Retina (tissue), 1 donor: Measurements from ENCODE around the gene CUX1.
A peak's percentile ranks its signal among the peaks of the same experiment; 100 is the strongest.
"Not testable (repeated sequence)": the region's sequence is repeated elsewhere in the genome, so short reads cannot be mapped to it uniquely, and the experiment has no call there.

Experiments used
- DNase-seq: peaks from one replicate; pipeline ENCODE4 v3.0.0-alpha.2; 2016

Gene CUX1

DNA sequence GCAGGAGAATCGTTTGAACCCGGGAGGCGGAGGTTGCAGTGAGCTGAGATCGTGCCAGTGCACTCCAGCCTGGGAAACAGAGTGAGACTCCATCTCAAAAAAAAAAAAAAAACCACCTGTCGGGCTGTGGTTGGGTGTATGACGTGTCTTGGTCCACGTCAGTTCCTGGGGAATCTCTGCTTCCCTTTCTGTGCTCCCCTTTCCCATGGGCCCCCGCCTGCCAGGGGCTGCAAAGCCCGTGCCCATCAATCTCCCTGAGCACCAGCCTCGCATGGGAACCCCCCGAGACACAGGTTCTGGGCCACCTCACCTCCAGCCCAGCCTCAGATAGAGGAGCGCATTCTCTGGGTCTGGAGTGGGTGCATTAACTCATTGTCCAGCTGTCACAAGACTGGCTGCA, 467.0 kb downstream of the CUX1 start:
- no peak for DNase-seq

DNA sequence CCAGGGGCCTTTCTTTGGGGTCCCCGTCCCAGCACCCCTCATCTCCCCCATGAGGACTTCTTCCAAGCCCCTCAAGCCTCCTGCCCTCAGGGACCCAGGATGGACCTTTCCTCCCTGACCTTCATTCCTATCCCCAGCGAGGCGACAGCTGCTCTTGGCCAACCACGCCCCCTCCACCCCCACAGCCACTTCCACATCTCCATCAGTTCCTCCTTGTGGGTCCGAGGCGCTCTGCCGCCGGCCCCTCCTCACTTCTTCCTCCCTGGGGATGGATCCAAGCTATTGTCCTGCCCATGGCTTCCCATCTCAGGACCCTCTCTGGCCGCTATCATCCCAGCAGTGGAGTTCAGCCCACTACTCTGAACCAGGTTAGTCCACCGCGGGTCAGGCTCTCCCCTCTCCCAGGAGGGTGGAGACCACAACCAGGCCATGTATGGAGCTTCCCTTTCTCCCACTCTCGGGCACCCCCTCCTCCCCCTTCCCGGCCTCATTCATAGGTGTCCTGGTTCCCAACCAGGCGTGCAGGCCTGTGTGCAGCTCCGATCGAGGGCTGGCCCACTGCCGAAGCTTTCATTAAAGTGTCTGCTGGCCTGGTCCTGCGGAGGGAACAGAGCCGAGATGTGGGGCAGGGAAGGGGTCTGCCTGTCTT, 467.6 kb downstream of the CUX1 start:
- peak; percentile 53 for DNase-seq

DNA sequence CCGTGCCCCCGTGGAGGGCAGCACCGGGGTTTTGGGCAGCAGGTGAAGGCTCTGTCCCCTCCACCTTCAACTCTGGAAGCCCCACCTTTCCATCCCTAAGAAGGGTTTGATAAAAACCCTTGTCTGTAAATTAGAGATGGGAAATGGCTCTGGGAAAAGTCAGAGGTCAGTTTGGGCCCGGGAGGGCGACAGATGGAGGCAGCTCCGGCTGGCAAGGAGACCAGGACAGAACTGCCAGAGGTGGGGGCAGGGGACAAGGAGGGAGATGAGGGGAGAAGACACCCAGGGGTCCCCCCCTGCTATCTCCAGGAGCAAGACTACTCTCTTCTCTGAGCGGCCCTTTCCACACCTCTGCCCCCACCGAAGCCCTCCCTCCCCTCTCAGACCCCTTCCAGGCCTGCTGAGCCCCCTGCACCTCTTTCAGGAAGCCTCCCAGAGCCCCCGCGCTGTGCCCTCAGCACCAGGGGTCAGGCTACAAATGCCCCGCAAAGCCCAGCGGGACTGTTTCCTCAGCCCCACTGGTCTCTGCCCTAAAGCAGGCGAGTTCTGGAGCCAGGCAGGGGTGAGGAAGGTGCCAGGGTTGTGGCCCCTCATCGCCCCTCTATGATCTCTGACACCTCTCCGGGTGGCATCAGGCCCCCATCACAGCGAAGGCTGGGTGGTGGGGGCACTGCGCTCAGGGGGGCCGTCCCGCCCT, 468.3 kb downstream of the CUX1 start:
- DNase-seq = no peak

DNA sequence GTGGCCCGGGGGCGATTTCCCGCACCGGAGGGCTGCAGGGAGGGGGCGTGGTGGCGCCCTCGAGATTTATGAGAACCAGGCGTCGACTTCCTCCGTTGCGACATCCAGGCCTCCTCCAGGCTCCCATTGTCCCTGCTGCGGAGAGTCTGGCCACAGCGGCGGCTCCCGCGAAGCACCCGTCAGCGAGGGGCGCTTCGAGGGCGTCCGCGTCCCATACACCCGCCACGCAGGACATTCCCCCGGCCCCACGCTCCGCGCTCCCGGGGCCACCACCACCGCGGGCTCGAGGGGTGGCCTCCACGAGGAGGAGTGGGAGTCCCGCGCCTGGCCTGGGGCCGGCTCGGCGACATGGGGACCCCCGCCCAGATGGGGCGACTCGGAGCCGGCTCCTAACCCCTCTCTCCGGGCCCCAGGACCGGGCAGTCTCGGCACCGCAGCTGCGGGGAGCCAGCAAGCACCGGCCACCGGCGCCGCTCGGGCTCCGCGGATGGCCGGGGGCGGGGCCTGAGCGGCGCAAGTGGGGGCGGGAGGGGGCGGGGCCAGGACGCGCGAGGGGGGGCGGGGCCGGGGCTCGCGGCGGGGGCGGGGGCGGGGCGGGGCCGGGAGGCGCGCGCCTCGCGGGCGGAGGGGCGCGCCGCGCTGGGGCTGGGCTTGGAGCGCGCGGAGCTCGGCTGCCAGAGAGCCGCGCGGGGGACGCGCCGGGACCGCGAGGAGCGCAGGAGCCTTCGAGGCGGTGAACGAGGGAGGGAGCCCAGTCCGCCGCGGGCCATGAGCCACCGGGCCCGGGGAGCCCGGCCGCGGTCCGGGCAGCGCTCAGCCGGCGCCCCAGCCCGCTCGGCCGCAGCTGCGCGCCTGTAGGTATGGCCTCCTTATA, 469.0 kb downstream of the CUX1 start, which contains the start of gene SH2B2:
SH2B2 (plus strand) TSS at position 632 of the 874 bp plus-strand sequence. CDS start 13,683 bp downstream, outside the sequence.
- DNase-seq = peak; percentile 89

DNA sequence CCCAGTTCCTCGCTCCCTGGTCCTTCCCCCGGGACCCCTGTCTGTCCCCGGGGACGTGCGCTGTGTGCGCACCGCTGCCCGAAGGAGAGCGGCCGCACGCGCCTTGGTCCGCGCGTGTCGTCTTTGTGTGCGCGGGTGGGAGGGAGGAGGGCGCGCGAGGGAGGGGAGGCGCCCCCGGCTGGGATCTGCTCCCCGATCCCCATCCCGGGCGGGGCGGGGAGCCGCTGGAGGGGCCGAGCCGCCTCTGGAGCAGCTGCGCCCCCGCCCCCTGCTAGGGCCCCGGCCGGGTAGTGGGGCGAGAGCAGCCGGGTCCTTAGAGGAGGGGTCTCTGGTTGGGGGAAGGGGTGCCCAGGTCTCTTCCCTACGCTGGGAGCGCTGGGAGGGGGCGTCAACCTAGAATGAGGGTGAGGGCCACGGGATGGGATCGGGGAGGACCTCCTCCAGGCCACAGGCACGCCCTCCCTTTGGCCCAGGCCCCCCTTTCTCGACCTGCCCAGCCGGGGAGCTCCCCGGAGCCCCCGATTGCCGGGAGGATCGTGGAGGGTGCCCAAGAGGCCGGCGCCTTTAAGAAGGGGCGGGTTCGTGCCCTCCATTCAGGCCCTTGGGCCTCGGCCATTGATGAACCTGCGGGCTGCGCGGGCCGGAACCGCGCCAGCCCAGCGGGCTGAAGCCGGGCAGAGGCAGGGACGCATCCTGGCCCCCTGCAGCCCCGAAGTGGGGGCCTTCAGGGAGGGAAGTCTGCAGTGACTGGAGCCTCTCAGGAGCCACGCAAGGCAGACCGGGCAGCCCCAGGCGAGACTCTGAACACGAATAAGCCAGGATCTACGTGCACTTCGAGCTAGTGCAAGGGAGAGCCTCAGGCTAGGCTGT, 469.9 kb downstream of the CUX1 start:
- DNase-seq = peak; percentile 80

DNA sequence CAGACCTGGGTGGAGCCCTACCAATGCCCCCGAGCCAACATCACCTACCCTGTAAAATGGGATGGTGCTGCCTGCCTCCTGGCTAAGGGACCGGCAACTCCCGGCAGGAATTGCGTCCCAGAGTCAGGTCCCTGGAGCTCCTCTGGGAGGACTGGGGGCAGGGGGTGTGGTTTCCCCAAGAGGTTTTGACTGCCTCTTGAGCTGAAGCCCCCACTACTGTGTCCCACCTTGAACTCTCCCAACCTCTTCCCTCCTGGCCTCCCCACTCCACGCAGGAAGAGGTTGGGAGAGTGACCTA, 470.5 kb downstream of the CUX1 start:
- DNase-seq = no peak

DNA sequence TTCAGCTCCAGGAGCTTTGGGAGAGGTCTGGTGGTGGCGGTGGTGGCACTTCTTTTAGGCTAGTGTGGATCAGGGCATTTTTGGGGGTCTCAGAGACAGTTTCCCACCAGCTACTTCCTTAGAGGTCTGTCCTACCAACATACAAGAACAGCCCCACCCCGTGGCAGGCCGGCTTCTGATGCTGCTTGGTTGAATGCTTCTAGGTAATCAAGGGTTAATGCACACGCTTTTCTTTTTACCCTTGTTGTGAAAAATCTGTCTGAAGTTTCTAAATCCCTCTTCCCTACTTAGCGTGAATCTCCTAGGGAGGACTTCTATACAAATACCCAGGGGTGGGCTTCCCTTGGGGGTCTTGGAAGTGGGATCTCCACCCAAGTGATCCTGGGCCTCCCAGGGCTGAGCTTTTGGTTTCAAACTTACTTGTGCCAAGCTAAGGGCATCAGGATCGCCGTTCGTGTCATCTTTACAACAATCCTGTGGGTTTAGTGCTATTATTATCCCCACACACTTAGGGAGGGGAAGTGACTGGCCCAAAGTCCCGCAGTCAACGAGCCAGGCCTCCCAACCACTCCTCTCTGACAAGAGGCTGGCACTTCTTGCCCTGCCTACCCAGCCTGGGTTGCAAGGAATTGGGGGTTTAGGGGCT, 471.0 kb downstream of the CUX1 start:
- DNase-seq = peak; percentile 24

DNA sequence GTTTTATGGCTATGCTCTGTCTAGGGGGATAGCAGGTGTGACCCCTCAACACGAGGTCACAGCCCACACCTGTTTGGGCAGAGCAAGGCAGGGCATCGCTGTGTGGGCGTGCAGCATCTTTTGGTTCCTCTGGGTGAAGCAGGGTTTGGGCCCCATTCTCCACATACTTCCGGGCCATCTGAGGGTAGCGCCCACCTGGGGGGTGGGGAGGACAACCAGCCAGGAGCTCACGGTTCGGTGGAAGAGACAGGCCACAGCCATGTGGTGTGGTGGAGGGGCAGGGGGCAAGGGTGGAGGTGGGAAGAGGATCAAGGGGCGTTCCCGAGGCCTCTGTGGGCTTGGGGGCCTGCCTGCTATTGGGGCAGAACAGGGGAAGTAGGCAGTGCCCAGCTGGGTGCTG, 471.6 kb downstream of the CUX1 start:
- no peak for DNase-seq

DNA sequence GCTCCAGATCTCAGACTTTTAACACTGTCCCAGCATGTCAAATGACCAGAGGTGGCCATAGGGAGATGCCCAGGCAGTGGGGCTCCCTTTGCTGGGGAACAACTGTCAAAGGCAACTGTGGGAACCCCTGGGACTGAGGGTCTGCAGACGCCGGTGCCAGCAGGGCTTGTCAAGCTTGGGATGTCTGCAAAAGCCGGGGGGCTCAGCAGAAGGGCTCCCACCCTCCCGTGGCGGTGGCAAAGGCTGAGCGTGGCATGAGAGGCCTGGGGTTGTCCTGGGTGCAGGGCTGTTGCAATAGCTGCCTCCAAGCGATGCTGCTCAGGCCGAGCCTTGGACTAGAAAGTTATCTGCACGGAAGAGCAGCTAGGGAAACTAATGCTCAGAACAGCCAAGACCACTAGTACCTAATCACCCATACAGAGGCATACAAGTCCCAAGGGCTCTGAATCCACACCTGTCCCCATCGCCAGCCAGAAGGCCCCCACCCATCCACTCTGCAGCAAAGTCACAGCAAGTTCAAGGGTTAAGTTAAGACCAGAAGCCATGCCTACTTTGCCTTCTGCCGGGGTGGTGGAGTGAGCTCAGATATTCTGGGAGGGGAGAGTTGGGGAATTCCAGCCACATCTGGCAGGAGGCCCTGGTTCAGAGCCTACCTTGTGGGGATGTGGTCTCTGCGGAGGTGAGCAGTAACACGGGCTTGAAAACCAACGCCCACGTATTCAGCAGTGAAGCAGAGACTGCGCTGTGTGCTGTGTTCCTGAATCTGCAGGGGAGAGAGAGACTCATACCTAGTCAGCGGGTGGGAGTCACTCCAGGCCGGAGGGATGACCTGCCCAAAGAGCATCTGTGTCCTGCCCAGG, 473.9 kb downstream of the CUX1 start:
- DNase-seq = peak; percentile 15

DNA sequence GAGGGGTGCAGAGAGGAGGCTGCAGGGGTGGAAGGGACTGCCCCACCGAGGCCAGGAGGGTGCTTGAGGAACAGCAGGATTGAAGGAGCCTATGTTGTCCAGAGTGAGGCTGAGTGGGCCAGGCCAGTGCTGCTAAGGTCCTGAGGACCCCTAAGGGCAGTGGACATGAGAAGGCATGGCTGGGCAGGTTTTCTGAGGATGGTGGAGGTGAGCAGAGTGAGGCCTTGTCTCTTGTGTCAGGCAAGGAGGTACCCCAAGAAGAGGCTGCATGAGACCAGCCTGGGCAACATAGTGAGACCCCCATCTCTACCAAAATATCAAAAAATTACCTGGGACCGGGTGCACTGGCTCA, 474.5 kb downstream of the CUX1 start:
- no peak for DNase-seq

DNA sequence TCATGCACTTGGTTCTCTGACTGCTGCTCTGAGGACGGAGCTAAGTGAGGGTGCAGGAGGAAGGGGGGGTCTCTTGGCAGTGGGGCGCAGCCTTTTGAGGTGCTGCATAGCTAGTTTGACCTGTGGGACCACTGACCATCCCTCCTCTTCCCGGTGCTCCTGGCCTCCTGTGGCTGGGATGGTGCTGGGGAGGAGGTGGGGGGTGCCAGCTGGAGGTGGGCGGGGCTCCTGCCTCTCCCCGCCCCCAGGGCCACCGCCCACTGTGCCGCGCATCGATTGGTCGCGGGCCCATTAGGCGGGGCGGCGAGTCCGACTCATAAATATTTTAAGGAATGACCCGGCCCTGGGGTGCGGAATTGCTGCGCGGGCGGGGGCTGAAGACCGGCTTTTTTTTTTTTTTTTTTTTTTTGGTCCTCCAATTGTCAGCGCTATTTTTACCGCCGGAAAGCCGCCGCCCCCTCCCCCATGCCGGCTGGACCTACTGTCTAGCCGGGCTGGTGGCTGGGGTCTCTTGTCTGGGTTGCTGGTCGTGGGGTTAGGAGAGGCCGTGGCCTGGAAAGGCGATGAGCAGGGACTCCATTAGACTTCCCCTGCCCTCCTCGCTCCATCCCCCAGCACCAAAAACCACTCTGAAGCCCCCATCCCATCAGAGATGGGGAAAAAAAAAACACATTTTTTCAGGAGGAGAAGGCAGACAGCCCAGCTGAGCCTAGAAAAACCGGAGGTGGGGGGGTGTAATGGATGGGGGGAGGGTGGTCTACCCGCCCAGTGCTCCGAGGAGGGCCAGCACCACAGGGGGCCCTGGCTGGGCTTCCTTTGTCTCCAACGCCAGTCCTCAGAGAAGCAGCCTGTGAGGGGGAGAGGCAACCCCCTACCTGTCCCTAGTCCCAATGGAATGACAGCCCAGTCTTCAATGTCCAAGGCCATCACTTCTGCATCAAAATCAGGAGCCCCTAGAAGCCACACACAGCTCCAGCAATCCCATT, 475.7 kb downstream of the CUX1 start:
- DNase-seq = peak; percentile 55

DNA sequence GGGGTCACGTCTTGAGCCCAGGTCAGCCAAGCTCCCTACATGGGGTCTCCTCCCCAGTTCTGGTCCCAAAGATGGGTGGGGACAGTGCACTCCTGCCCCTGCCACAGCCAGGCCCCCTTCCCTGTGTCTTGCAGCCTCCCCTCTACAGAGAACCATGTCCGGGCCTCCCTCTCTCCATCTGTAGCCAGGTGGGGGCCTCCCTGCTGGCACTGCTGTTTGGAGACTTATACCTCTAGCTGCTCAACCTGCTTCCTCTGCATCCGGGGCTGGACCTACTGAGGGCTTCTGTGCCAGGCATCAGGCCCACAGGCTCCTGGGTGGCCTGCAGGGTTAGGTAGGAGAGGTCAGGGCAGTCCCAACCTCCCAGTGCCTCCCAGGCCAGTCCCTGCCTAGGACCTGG, 477.2 kb downstream of the CUX1 start:
- DNase-seq = no peak

DNA sequence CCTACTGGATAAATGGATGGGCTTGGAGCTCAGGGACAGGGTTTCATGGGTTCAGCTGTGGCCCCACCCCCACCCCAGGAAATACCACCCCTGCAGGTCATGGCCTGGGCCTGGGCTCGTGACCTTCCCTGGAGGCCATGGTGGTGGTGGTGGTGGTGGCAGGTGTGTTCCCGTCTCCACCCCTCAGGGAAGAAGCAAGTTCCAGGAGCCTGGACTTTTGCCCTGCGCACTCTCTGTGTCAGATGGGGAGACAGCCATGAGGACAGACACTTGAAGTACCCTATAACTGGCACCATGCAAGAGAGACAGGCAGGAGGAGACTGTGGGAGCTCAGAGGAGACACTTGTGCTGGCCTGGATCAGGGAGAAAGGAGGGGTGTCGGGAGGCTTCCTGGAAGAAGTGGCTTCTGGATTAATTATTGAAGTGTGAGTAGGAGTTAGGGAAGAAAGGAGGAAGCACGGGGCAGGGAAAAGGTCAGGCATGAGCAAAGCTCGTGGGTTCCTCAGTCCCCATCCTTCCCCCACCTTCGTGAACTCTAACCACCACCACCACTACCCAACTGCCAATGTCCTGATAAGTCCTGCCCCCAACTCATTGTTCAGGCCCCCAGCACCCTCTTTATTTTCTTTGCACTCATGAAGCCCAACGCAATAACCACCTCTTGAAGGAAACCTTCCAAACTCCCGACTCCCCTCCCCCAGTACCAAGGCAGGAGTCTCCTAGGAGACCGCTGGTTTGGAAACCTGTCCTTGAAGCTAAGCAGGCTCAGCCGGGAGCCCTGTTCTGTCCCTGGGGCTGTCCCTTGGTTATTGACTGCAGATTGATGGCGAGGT, 478.1 kb downstream of the CUX1 start:
- no peak for DNase-seq

DNA sequence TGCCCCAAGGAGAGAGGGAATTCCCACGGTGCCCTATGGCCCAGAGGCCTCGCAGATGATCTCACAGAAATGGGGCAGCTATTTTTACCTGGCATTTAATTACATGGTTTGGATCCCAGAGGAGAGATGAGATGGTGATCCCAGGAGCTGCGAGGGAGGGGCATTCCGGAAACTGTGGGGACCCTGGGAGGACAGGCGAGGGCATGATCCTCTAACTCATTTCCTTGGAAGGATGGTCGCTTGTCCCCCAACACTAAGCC, 478.7 kb downstream of the CUX1 start:
- no peak for DNase-seq

DNA sequence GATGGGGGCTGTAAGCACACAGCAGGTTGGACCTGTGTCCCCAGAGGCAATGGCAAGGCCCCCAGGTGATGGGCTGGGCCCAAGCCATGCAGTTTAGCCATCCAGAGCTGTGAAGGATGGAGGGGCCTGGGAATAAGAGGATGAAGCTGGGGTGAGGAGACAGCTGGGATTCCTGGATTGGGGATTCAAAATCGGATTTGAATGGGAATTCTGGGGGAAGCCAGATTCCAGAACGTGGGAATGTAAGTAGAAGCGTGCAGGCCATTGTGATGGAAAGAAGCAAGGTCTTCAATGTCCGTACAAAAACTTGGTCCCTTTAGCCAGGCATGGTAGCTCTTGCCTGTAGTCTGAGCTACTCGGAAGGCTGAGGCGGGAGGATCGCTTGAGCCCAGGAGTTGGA, 479.1 kb downstream of the CUX1 start:
- DNase-seq = no peak

DNA sequence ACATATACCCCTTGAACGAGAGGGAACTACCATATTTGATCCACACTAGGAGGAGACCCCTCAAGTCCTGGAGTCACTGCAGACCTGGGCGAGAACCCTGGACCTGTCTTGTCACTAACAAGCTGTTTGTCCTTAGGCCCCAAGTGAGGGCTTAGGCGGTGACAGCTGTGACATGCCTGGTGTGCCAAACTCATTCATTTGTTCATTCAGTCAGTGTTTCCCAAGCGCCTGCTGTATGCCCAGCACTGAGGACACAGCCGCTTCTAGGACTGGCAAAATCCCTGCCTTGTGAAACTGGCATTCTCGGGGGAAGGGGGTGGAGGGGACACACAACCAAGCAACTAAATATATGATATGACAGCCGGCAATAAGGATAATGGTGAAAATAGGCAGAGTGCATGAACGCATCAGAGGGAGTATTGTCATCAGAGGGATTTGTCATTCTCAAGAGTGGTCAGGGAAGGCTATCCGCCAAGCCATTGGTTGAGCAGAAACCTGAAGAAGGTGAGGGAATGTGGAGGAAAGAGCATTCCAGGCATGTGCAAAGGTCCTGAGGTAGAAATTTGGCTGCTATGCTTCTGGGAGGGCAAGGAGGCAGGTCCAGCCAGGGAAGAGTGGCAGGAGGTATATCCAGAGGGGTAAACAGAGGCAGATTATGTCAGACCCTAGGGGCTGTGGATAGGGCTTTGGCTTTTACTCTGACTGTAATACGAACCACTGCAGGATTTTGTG, 480.2 kb downstream of the CUX1 start:
- DNase-seq = no peak

DNA sequence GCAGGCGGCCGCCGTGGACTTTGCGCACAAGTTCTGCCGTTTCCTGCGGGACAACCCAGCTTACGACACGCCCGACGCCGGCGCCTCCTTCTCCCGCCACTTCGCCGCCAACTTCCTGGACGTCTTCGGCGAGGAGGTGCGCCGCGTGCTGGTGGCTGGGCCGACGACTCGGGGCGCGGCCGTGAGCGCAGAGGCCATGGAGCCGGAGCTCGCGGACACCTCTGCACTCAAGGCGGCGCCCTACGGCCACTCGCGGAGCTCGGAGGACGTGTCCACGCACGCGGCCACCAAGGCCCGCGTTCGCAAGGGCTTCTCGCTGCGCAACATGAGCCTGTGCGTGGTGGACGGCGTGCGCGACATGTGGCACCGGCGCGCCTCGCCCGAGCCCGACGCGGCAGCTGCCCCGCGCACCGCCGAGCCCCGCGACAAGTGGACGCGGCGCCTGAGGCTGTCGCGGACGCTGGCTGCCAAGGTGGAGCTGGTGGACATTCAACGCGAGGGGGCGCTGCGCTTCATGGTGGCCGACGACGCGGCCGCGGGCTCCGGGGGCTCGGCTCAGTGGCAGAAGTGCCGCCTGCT, 483.3 kb downstream of the CUX1 start:
- peak; percentile 75 for DNase-seq

DNA sequence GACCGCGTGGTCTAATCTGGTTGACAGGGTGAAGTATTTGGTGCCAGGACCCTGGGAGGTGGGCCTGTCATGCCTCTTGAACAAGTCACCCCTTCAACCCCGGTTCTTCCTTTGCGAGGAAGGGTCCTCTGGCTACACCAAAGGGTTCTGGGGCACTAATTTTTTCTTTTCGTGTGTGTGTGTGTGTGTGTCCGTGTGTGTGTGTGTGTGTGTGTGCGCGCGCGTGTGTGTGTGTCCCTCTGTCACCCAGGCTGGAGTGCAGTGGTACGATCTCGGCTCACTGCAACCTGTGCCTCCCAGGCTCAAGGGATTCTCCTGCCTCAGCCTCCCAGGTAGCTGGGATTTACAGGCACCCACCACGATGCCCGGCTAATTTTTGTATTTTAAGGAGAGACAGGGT, 483.9 kb downstream of the CUX1 start:
- not testable (repeated sequence) for DNase-seq
